RWPE1 (cell line): ENCODE measurements around the gene ZNF398.
A peak's percentile ranks its signal among the peaks of the same experiment; 100 is the strongest.

Source experiments
- CTCF ChIA-PET: fragments of 350-600 bp; sonication (Branson Sonifier 250); formaldehyde crosslinking; extraction: SDS; loops from one replicate; lab custom pipeline; 2021; lab: Yijun Ruan, JAX
- POLR2A ChIA-PET: fragments of 400-600 bp; formaldehyde crosslinking; extraction: SDS; loops from one replicate; lab custom pipeline; 2020; ENCODE audit warnings: antibody characterized with exemption; ENCODE audit not compliant: low non-redundant PET; lab: Yijun Ruan, JAX
- DNase-seq: peaks from one replicate; pipeline ENCODE4 v3.0.0; 2012; ENCODE audit warnings: low spot score
- H3K27ac ChIP-seq: fragments of 450-650 bp; 2 replicates; pipeline ENCODE4 v1.5.1; 2017
- CTCF ChIP-seq: fragments of 450-650 bp; conservative IDR thresholded peaks from 2 replicates; pipeline ENCODE4 v1.5.1; 2017; ENCODE audit warnings: low read depth, mild to moderate bottlenecking

ZNF398 gene

DNA sequence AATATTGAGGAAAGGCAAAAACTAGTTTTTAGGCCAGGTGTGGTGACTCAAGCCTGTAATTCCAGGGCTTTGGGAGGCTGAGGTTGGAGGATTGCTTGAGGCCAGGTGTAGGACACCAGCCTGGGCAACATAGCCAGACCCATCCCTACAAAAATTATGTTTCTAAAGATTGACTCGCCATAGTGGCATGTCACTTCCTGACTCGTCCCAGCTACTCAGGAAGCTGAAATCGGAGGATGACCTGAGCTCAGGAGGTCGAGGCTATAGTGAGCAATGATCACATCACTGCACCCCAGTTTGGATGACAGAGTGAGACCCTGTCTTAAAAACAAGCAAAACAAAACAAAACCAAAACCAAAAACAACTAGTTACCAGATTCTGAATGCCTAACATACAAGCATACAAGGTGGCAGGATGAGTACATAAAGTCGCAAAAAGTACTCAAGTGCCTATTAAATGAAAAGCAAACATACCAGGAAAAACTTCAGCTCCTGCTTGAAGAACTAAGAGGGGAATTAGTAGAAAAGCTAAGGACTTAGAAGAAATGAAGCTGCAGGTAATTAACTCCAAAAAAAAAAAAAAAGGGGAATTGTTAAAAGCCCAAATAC lies 14.1 kb downstream of the ZNF398 start:
- POLR2A ChIA-PET = no interaction called here
- TF ChIP-seq CTCF = no peak
- CTCF ChIA-PET = interaction anchor here (1.0 kb wide), 1 partner anchor 79 kb away, joined by 6 read pairs; no protein-coding TSS in a partner anchor
- DNase-seq = no peak
- H3K27ac ChIP-seq = peak overlapping the region; percentile 40

DNA sequence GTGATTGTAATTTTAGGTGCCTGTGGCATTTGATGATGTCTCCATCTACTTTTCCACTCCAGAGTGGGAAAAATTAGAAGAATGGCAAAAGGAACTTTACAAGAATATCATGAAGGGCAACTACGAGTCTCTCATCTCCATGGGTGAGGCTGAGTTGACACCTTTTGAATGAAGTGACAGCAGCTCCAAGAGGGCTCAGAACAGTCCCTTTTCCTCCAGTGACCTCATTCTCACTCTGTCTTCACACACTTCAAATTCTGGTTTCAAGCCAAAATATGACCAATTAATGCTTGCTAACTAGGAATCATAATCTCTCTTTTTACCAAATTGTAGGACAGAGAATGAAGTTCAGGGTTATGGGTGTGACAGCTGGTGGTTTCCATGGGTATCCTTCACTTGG lies 18.9 kb downstream of the ZNF398 start:
- DNase-seq = no peak
- H3K27ac ChIP-seq = no peak overlapping the region
- CTCF ChIA-PET = no interaction called here
- no peak for TF ChIP-seq CTCF
- POLR2A ChIA-PET = no interaction called here

- DNase-seq = no peak
- CTCF ChIA-PET = no interaction called here
- no peak for TF ChIP-seq CTCF
- POLR2A ChIA-PET = no interaction called here
- H3K27ac ChIP-seq = no peak overlapping the region
Observed at GRCh38 chr7:149166630-149167352, 19.5 kb downstream of the ZNF398 start.

- peak; percentile 64 for DNase-seq
- H3K27ac ChIP-seq = peak overlapping the region; percentile 82
- POLR2A ChIA-PET = no interaction called here
- TF ChIP-seq CTCF = no peak
- CTCF ChIA-PET = interaction anchor here (0.5 kb wide), 1 partner anchor 45 kb away, joined by 3 read pairs; no protein-coding TSS in a partner anchor
Observed at GRCh38 chr7:149171892-149172533, 24.8 kb downstream of the ZNF398 start.

GRCh38 chr7:149172534-149172920 lies 25.3 kb downstream of the ZNF398 start:
- TF ChIP-seq CTCF = no peak

DNA sequence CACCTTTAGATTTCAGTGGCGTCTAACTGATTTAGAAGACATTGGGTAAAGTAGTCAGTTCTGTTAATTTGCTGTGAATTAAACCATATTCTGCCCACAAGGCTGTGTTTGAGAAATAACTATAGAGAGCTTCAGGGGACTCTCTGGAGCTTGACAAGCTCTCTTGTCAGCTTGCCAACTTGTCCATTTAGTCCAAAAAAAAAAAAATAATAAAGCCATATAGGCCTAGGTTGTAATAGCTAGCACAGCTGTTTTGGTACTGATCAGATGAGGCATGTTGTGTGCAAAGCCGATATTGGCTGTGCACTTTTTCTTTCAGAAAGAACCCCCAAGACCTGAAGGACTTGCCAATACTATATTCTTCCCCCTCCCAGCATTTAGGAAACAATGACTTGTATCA lies 27.9 kb downstream of the ZNF398 start:
- ChIA-PET CTCF (no interaction called here), POLR2A (no interaction called here)
- TF ChIP-seq CTCF = no peak
- no peak for DNase-seq
- no peak overlapping the region for H3K27ac ChIP-seq

More at GRCh38 chr7:149172534-149172920, 25.3 kb downstream of the ZNF398 start:
- POLR2A ChIA-PET = no interaction called here
- H3K27ac ChIP-seq = peak overlapping the region; percentile 56; the same call in 1 of the 2 replicates
- no peak for DNase-seq
- CTCF ChIA-PET = no interaction called here
